Osteocyte (in vitro differentiated cells): Measurements from ENCODE around the gene SLC25A1. TPM values are rescaled to one million over a fixed set of nuclear protein-coding genes. Genes with fewer than 3 reads are reported as not detected.
A peak's percentile ranks its signal among the peaks of the same experiment; 100 is the strongest.

Experiments
- DNase-seq: peaks from one replicate; pipeline ENCODE4 v3.0.0; 2021; ENCODE audit warnings: mixed read lengths; ENCODE audit not compliant: unreplicated experiment; ENCODE audit errors: extremely low spot score
- H3K27ac Mint-ChIP-seq: one replicate; pipeline ENCODE4 v1.8.0; 2021; ENCODE audit warnings: mild to moderate bottlenecking, mixed read lengths; ENCODE audit not compliant: unreplicated experiment
- H3K27me3 Mint-ChIP-seq: one replicate; pipeline ENCODE4 v1.8.0; 2021; ENCODE audit warnings: mixed read lengths; ENCODE audit not compliant: unreplicated experiment
- H3K36me3 Mint-ChIP-seq: one replicate; pipeline ENCODE4 v1.8.0; 2021; ENCODE audit warnings: mixed read lengths; ENCODE audit not compliant: unreplicated experiment
- H3K4me1 Mint-ChIP-seq: one replicate; pipeline ENCODE4 v1.8.0; 2021; ENCODE audit warnings: mixed read lengths; ENCODE audit not compliant: unreplicated experiment
- H3K4me3 Mint-ChIP-seq: one replicate; pipeline ENCODE4 v1.8.0; 2021; ENCODE audit warnings: mild to moderate bottlenecking, moderate library complexity, mixed read lengths; ENCODE audit not compliant: unreplicated experiment
- H3K9me3 Mint-ChIP-seq: one replicate; pipeline ENCODE4 v1.8.0; 2021; ENCODE audit warnings: mixed read lengths; ENCODE audit not compliant: unreplicated experiment
- CTCF ChIP-seq: fragments of 200-600 bp; sonication (generic); IDR thresholded peaks from 2 replicates; pipeline ENCODE4 v1.5.0; 2021; ENCODE audit warnings: antibody characterized with exemption, mild to moderate bottlenecking, moderate library complexity
- total RNA-seq: library from RNA; stranded (reverse); gene quantifications from 2 replicates; pipeline ENCODE4 v1.2.1, GENCODE V29; 2021

The SLC25A1 gene
- total RNA-seq, 1 donor from 2014 or later = 96.1 TPM

- DNase-seq = no peak
- H3K36me3 Mint-ChIP-seq = no peaks in the 10 kb centered on the region
- no peaks in the 10 kb centered on the region for H3K27me3 Mint-ChIP-seq
- no peaks in the 10 kb centered on the region for H3K9me3 Mint-ChIP-seq
- peaks cover 50% of the 10 kb centered on the region for H3K4me1 Mint-ChIP-seq
- TF ChIP-seq CTCF = no peak
- peak overlapping the region; percentile 71 for H3K4me3 Mint-ChIP-seq
- H3K27ac Mint-ChIP-seq = peak overlapping the region; percentile 10
Measured at GRCh38 chr22:19177164-19178064, 1.1 kb downstream of the SLC25A1 start.

- Mint-ChIP-seq H3K4me1 (peaks cover 55% of the 10 kb centered on the region), H3K9me3 (no peaks in the 10 kb centered on the region)
Measured at GRCh38 chr22:19176732-19177131, 1.8 kb downstream of the SLC25A1 start.

GRCh38 chr22:19176175-19176643 lies 2.3 kb downstream of the SLC25A1 start:
- peak overlapping the region; percentile 71 for H3K4me3 Mint-ChIP-seq
- peak overlapping the region; percentile 46 for H3K27ac Mint-ChIP-seq
- peaks cover 58% of the 10 kb centered on the region for H3K4me1 Mint-ChIP-seq
- no peak for DNase-seq
- H3K9me3 Mint-ChIP-seq = no peaks in the 10 kb centered on the region
- no peak for TF ChIP-seq CTCF
- no peaks in the 10 kb centered on the region for H3K36me3 Mint-ChIP-seq
- H3K27me3 Mint-ChIP-seq = no peaks in the 10 kb centered on the region

More at GRCh38 chr22:19176732-19177131, 1.8 kb downstream of the SLC25A1 start:
- peak overlapping the region; percentile 46 for H3K27ac Mint-ChIP-seq
- TF ChIP-seq CTCF = no peak
- DNase-seq = no peak
- H3K27me3 Mint-ChIP-seq = no peaks in the 10 kb centered on the region
- no peaks in the 10 kb centered on the region for H3K36me3 Mint-ChIP-seq
- peak overlapping the region; percentile 71 for H3K4me3 Mint-ChIP-seq

- DNase-seq = no peak
- no peaks in the 10 kb centered on the region for H3K9me3 Mint-ChIP-seq
- H3K4me3 Mint-ChIP-seq = peak overlapping the region; percentile 33
- H3K36me3 Mint-ChIP-seq = no peaks in the 10 kb centered on the region
- H3K27ac Mint-ChIP-seq = peak overlapping the region; percentile 46
- TF ChIP-seq CTCF = no peak
- H3K4me1 Mint-ChIP-seq = peaks cover 61% of the 10 kb centered on the region
- H3K27me3 Mint-ChIP-seq = no peaks in the 10 kb centered on the region
Measured at GRCh38 chr22:19175602-19176174, 2.8 kb downstream of the SLC25A1 start.

- no peaks in the 10 kb centered on the region for H3K36me3 Mint-ChIP-seq
- no peak for DNase-seq
- no peaks in the 10 kb centered on the region for H3K9me3 Mint-ChIP-seq
- H3K27ac Mint-ChIP-seq = peak overlapping the region; percentile 54
- H3K4me3 Mint-ChIP-seq = no peak overlapping the region
- H3K4me1 Mint-ChIP-seq = peaks cover 66% of the 10 kb centered on the region
- H3K27me3 Mint-ChIP-seq = peaks cover 5% of the 10 kb centered on the region
- no peak for TF ChIP-seq CTCF
Measured at GRCh38 chr22:19175026-19175601, 3.4 kb downstream of the SLC25A1 start.
